ENCODE measurements around the gene ZNF768. TPM values are rescaled to one million over a fixed set of nuclear protein-coding genes. Genes with fewer than 3 reads are reported as not detected.

Gene ZNF768
- total and polyA plus RNA-seq, 2 of the 13 experiments (the other 11 are each of a cell fraction or from before 2014, with no cell fraction given): 26.7 to 34.4 TPM

GRCh38 chr16:30557957-30558788 lies 31.8 kb upstream of the ZNF768 start, which contains the start of gene ZNF764 (continued):
- TF ChIP-seq SNAPC2 (CRISPR knock-in tag; IDR thresholded peaks at IDR 0.05) (peak; percentile 16; the same call in 1 of the 2 replicates), BRCA1 (CRISPR knock-in tag; IDR thresholded peaks at IDR 0.05) (peak; percentile 18; the same call in 1 of the 2 replicates), ZNF446 (CRISPR knock-in tag; IDR thresholded peaks at IDR 0.05) (peak; percentile 94), RXRB (CRISPR knock-in tag; IDR thresholded peaks at IDR 0.05; ENCODE audit: borderline replicate concordance) (peak; percentile 46; the same call in 1 of the 2 replicates), U2AF1 (optimal IDR thresholded peaks at IDR 0.05; ENCODE audit: low read depth, low read length) (no peak), ZNF598 (CRISPR knock-in tag; IDR thresholded peaks at IDR 0.05; ENCODE audit: borderline replicate concordance) (no peak; the same call in none of the 2 replicates), NCOA5 (CRISPR knock-in tag; IDR thresholded peaks at IDR 0.05) (no peak), ZNF136 (CRISPR knock-in tag; IDR thresholded peaks at IDR 0.05; ENCODE audit: low read depth) (0 out of 2 replicates have a peak, but pooled peaks have one; percentile 28), ZKSCAN5 (CRISPR knock-in tag; IDR thresholded peaks at IDR 0.05) (no peak), ZNF850 (CRISPR knock-in tag; conservative IDR thresholded peaks at IDR 0.05) (peak; percentile 92), SAFB2 (CRISPR knock-in tag; IDR thresholded peaks at IDR 0.05; ENCODE audit: borderline replicate concordance, low read depth) (no peak), TARDBP (CRISPR knock-in tag; IDR thresholded peaks at IDR 0.05) (peak; percentile 76), DNMT1 (CRISPR knock-in tag; IDR thresholded peaks at IDR 0.05) (peak; percentile 90; the same call in 1 of the 2 replicates), SMAD9 (CRISPR knock-in tag; IDR thresholded peaks at IDR 0.05) (no peak; the same call in 1 of the 2 replicates), ATAD3A (CRISPR knock-in tag; IDR thresholded peaks at IDR 0.05) (peak; percentile 44; the same call in 1 of the 2 replicates), THAP11 (CRISPR knock-in tag; IDR thresholded peaks at IDR 0.05) (peak; percentile 91), SALL2 (CRISPR knock-in tag; IDR thresholded peaks at IDR 0.05) (peak; percentile 73; the same call in 1 of the 2 replicates), KLF16 (CRISPR knock-in tag; IDR thresholded peaks at IDR 0.05) (peak in 1 of 2 experiments; percentile 89; a peak in 1 of 4 replicates), HMG20B (CRISPR knock-in tag; conservative IDR thresholded peaks at IDR 0.05) (no peak; the same call in 1 of the 2 replicates), ZFP36L1 (CRISPR knock-in tag; IDR thresholded peaks at IDR 0.05) (peak; percentile 25)
- TF ChIP-seq, protein P1, sequence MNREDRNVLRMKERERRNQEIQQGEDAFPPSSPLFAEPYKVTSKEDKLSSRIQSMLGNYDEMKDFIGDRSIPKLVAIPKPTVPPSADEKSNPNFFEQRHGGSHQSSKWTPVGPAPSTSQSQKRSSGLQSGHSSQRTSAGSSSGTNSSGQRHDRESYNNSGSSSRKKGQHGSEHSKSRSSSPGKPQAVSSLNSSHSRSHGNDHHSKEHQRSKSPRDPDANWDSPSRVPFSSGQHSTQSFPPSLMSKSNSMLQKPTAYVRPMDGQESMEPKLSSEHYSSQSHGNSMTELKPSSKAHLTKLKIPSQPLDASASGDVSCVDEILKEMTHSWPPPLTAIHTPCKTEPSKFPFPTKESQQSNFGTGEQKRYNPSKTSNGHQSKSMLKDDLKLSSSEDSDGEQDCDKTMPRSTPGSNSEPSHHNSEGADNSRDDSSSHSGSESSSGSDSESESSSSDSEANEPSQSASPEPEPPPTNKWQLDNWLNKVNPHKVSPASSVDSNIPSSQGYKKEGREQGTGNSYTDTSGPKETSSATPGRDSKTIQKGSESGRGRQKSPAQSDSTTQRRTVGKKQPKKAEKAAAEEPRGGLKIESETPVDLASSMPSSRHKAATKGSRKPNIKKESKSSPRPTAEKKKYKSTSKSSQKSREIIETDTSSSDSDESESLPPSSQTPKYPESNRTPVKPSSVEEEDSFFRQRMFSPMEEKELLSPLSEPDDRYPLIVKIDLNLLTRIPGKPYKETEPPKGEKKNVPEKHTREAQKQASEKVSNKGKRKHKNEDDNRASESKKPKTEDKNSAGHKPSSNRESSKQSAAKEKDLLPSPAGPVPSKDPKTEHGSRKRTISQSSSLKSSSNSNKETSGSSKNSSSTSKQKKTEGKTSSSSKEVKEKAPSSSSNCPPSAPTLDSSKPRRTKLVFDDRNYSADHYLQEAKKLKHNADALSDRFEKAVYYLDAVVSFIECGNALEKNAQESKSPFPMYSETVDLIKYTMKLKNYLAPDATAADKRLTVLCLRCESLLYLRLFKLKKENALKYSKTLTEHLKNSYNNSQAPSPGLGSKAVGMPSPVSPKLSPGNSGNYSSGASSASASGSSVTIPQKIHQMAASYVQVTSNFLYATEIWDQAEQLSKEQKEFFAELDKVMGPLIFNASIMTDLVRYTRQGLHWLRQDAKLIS (CRISPR knock-in tag; IDR thresholded peaks at IDR 0.05): no peak; the same call in 1 of the 2 replicates
- TF ChIP-seq, protein P2, sequence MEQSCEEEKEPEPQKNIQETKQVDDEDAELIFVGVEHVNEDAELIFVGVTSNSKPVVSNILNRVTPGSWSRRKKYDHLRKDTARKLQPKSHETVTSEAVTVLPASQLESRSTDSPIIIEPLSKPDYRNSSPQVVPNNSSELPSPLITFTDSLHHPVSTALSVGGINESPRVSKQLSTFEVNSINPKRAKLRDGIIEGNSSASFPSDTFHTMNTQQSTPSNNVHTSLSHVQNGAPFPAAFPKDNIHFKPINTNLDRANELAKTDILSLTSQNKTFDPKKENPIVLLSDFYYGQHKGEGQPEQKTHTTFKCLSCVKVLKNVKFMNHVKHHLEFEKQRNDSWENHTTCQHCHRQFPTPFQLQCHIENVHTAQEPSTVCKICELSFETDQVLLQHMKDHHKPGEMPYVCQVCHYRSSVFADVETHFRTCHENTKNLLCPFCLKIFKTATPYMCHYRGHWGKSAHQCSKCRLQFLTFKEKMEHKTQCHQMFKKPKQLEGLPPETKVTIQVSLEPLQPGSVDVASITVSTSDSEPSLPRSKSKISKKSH (CRISPR knock-in tag; IDR thresholded peaks at IDR 0.05; ENCODE audit: borderline replicate concordance): peak; percentile 75
- TF ChIP-seq, protein P3, sequence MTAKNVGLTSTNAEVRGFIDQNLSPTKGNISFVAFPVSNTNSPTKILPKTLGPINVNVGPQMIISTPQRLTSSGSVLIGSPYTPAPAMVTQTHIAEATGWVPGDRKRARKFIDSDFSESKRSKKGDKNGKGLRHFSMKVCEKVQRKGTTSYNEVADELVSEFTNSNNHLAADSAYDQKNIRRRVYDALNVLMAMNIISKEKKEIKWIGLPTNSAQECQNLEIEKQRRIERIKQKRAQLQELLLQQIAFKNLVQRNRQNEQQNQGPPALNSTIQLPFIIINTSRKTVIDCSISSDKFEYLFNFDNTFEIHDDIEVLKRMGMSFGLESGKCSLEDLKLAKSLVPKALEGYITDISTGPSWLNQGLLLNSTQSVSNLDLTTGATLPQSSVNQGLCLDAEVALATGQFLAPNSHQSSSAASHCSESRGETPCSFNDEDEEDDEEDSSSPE (CRISPR knock-in tag; IDR thresholded peaks at IDR 0.05): peak; percentile 87

Measured in HepG2 (cell line).